ENCODE data around the gene EPB41L4A.

DNA sequence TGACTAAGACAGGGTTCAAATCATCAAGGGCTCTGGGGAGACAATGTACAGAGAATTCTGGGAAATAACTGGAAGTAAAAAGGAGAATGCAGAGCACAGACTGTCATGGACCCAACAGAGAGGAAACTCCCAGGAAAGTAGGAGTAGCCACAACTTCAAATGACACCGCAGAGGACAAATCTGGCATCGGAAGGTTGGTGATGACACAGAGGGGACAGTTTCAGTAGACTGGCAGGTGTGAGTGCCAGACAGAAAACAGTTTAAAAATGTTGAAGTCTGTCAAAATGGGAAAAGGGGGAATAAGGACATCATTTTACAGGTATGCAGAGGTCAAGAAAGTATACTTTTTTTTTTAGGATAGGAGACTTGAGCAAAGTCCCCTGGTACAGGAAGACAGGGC is 70.2 kb downstream of the EPB41L4A start:
- TF ChIP-seq, protein P1, sequence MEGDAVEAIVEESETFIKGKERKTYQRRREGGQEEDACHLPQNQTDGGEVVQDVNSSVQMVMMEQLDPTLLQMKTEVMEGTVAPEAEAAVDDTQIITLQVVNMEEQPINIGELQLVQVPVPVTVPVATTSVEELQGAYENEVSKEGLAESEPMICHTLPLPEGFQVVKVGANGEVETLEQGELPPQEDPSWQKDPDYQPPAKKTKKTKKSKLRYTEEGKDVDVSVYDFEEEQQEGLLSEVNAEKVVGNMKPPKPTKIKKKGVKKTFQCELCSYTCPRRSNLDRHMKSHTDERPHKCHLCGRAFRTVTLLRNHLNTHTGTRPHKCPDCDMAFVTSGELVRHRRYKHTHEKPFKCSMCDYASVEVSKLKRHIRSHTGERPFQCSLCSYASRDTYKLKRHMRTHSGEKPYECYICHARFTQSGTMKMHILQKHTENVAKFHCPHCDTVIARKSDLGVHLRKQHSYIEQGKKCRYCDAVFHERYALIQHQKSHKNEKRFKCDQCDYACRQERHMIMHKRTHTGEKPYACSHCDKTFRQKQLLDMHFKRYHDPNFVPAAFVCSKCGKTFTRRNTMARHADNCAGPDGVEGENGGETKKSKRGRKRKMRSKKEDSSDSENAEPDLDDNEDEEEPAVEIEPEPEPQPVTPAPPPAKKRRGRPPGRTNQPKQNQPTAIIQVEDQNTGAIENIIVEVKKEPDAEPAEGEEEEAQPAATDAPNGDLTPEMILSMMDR (conservative IDR thresholded peaks at IDR 0.05): no peak
- no peak for TF ChIP-seq ZFX (IDR thresholded peaks at IDR 0.05)

Measured in C4-2B (cell line).